Gastrocnemius medialis (tissue), 4 donors: ENCODE measurements around the gene BCL6B. TPM values are rescaled to one million over a fixed set of nuclear protein-coding genes. Genes with fewer than 3 reads are reported as not detected.

Source experiments
- ATAC-seq, 2 donors: fragments of 150-250 bp; one replicate each; pipeline ENCODE4 v1.9.1; 2016
- DNase-seq, 2 donors: peaks; one replicate each; pipeline ENCODE4 v3.0.0-alpha.2; 2019
- H3K27ac ChIP-seq, 4 donors: fragments of 200-600 bp; sonication (generic); 1 replicate in 1 of 4; 2 replicates in 3 of 4; pipeline ENCODE4 v1.5.1; 2016 to 2018; ENCODE audit warnings: mild to moderate bottlenecking in 2 of 4, moderate library complexity in 1 of 4
- H3K27me3 ChIP-seq, 3 donors: fragments of 200-600 bp; sonication (generic) in 2 of 3; 1 replicate in 1 of 3; 2 replicates in 2 of 3; pipeline versions ENCODE4 v1.5.1 to v1.6.0; 2016 to 2019; ENCODE audit warnings: mild to moderate bottlenecking in 1 of 3, moderate library complexity in 1 of 3
- H3K36me3 ChIP-seq, 2 donors: fragments of 200-600 bp; sonication (generic) in 1 of 2; one replicate each; pipeline ENCODE4 v1.5.1; 2017 to 2018
- H3K4me1 ChIP-seq, 2 donors: fragments of 200-600 bp; sonication (generic) in 1 of 2; one replicate each; pipeline ENCODE4 v1.5.1; 2016 to 2017; ENCODE audit warnings: mild to moderate bottlenecking in 2 of 2
- H3K4me3 ChIP-seq, 4 donors: fragments of 200-600 bp; sonication (generic) in 3 of 4; 1 replicate in 1 of 4; 2 replicates in 3 of 4; pipeline ENCODE4 v1.5.1; 2016 to 2019; ENCODE audit warnings: mild to moderate bottlenecking in 2 of 4
- H3K9me3 ChIP-seq, 3 donors: fragments of 200-600 bp; sonication (generic) in 2 of 3; 1 replicate in 1 of 3; 2 replicates in 2 of 3; pipeline ENCODE4 v1.5.1; 2016 to 2019
- CTCF ChIP-seq, 5 experiments: fragments of 450-650 bp in 3 of 5; fragments of 200-600 bp in 2 of 5; sonication (generic) in 2 of 5; IDR thresholded peaks in 4 of 5; conservative IDR thresholded peaks in 1 of 5; 1 replicate in 4 of 5; 2 replicates in 1 of 5; pipeline ENCODE4 v1.5.1; 2016 to 2019; ENCODE audit warnings: antibody characterized with exemption in 5 of 5, mild to moderate bottlenecking in 3 of 5, moderate library complexity in 3 of 5
- POLR2A ChIP-seq, 2 donors: fragments of 450-650 bp; IDR thresholded peaks; one replicate each; pipeline ENCODE4 v1.6.1; 2017; ENCODE audit warnings: antibody characterized with exemption in 2 of 2, mild to moderate bottlenecking in 2 of 2, moderate library complexity in 2 of 2
- in situ Hi-C, 4 donors: fragments of 200-750 bp; cut with MboI; loops; one replicate each; pipeline versions ENCODE4 v1.15.0 to v1.8.0; 2017; ENCODE audit warnings: low sequenced_read_pairs in 4 of 4
- intact Hi-C: fragments of 100-400 bp; cut with DNase I; formaldehyde crosslinking; loops from one replicate; pipeline ENCODE4 v1.15.1; 2023; ENCODE audit warnings: low total_unique reads
- total RNA-seq, 4 donors: library from RNA; depleted of rRNA; stranded (reverse); fragments of >200 nt; gene quantifications; one replicate each; pipeline versions ENCODE4 v1.1.0 to v1.2.3, GENCODE V29; 2016

Gene BCL6B
- total RNA-seq, 4 donors from 2014 or later = 1.2 to 3.9 (median 2.1) TPM

GRCh38 chr17:7035591-7036368 is 12.9 kb downstream of the BCL6B start, which contains the start of gene SLC16A13:
TSS of gene SLC16A13 (plus strand) at chr17:7036015. CDS start at chr17:7036383, 368 bp downstream.
- no peaks in the 10 kb centered on the region for H3K9me3 ChIP-seq
- peaks cover 7 to 17% (median 16%) of the 10 kb centered on the region in 3 donors for H3K27me3 ChIP-seq
- H3K4me3 ChIP-seq = peak within 1 kb of the TSS; percentile 49 to 74 (median 58)
- peak within 1 kb of the TSS; percentile 64 to 80 (median 74) for H3K27ac ChIP-seq
- no peaks in the 10 kb centered on the region for H3K36me3 ChIP-seq
- DNase-seq (peak; percentile 78 to 81), ATAC-seq (peak; percentile 77 to 88)
- H3K4me1 ChIP-seq = peaks cover 5 to 6% of the 10 kb centered on the region in 2 donors
- peak; percentile 38 to 70 for TF ChIP-seq POLR2A (IDR thresholded peaks at IDR 0.05)
- TF ChIP-seq CTCF (IDR thresholded peaks at IDR 0.05 in 4 of 5, conservative IDR thresholded peaks at IDR 0.05 in 1 of 5) = no peak
- intact Hi-C loops (no loop called here), in situ Hi-C loops (loop anchor here in 1 of 4 donors (25.0 kb wide), 1 partner anchor 302 kb away; the partner anchor contains the start of genes ACAP1 and NEURL4)

- Histone ChIP-seq H3K27me3 (peaks cover 18 to 34% (median 30%) of the 10 kb centered on the region in 3 donors), H3K27ac (no peak overlapping the region), H3K4me3 (no peak overlapping the region), H3K4me1 (peaks cover 8 to 10% of the 10 kb centered on the region in 2 donors), H3K36me3 (no peaks in the 10 kb centered on the region), H3K9me3 (no peaks in the 10 kb centered on the region)
- in situ Hi-C loops (loop anchor here in 1 of 4 donors (25.0 kb wide), 1 partner anchor 299 kb away; the partner anchor contains the start of genes ACAP1 and NEURL4), intact Hi-C loops (no loop called here)
- no peak for TF ChIP-seq CTCF (IDR thresholded peaks at IDR 0.05 in 4 of 5, conservative IDR thresholded peaks at IDR 0.05 in 1 of 5)
- no peak for TF ChIP-seq POLR2A (IDR thresholded peaks at IDR 0.05)
- DNase-seq (no peak), ATAC-seq (no peak)
Observed at GRCh38 chr17:7038025-7038862, 15.4 kb downstream of the BCL6B start.

- no peak overlapping the region for H3K4me3 ChIP-seq
Observed at GRCh38 chr17:7039832-7040231, 17.0 kb downstream of the BCL6B start.

More at GRCh38 chr17:7039832-7040231, 17.0 kb downstream of the BCL6B start:
- no peak for TF ChIP-seq CTCF (IDR thresholded peaks at IDR 0.05 in 4 of 5, conservative IDR thresholded peaks at IDR 0.05 in 1 of 5)
- no peak for TF ChIP-seq POLR2A (IDR thresholded peaks at IDR 0.05)
- H3K36me3 ChIP-seq = no peaks in the 10 kb centered on the region
- intact Hi-C loops = loop anchor here (10.0 kb wide), 1 partner anchor 305 kb away; no protein-coding TSS in a partner anchor
- peaks cover 28 to 46% (median 45%) of the 10 kb centered on the region in 3 donors for H3K27me3 ChIP-seq
- peaks cover 16% of the 10 kb centered on the region in 2 donors for H3K4me1 ChIP-seq
- H3K27ac ChIP-seq = no peak overlapping the region
- in situ Hi-C loops = loop anchor here in 1 of 4 donors (25.0 kb wide), 1 partner anchor 297 kb away; the partner anchor contains the start of genes ACAP1 and NEURL4
- ATAC-seq = no peak
- no peak for DNase-seq
- H3K9me3 ChIP-seq = no peaks in the 10 kb centered on the region
